ENCODE data around the gene RASGRP2.

RASGRP2 gene

GRCh38 chr11:64788321-64789215 lies 44.6 kb upstream of the RASGRP2 start:
- no peak for DNase-seq (ENCODE audit: low read depth)
- TF ChIP-seq, protein P1, sequence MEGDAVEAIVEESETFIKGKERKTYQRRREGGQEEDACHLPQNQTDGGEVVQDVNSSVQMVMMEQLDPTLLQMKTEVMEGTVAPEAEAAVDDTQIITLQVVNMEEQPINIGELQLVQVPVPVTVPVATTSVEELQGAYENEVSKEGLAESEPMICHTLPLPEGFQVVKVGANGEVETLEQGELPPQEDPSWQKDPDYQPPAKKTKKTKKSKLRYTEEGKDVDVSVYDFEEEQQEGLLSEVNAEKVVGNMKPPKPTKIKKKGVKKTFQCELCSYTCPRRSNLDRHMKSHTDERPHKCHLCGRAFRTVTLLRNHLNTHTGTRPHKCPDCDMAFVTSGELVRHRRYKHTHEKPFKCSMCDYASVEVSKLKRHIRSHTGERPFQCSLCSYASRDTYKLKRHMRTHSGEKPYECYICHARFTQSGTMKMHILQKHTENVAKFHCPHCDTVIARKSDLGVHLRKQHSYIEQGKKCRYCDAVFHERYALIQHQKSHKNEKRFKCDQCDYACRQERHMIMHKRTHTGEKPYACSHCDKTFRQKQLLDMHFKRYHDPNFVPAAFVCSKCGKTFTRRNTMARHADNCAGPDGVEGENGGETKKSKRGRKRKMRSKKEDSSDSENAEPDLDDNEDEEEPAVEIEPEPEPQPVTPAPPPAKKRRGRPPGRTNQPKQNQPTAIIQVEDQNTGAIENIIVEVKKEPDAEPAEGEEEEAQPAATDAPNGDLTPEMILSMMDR (IDR thresholded peaks at IDR 0.05; ENCODE audit: low read depth, low read length, missing control alignments), result no peak
- in situ Hi-C loops (cut with HindIII; ENCODE audit: low sequenced_read_pairs), result no loop called here
- H3K4me3 ChIP-seq (ENCODE audit: low read depth, low read length), result no peak overlapping the region

GRCh38 chr11:64787526-64788320 lies 43.8 kb upstream of the RASGRP2 start:
- no peak overlapping the region for H3K4me3 ChIP-seq (ENCODE audit: low read depth, low read length)
- in situ Hi-C loops (cut with HindIII; ENCODE audit: low sequenced_read_pairs), result no loop called here
- no peak for DNase-seq (ENCODE audit: low read depth)
- TF ChIP-seq, protein P1 (IDR thresholded peaks at IDR 0.05; ENCODE audit: low read depth, low read length, missing control alignments), result peak; percentile 91

DNA sequence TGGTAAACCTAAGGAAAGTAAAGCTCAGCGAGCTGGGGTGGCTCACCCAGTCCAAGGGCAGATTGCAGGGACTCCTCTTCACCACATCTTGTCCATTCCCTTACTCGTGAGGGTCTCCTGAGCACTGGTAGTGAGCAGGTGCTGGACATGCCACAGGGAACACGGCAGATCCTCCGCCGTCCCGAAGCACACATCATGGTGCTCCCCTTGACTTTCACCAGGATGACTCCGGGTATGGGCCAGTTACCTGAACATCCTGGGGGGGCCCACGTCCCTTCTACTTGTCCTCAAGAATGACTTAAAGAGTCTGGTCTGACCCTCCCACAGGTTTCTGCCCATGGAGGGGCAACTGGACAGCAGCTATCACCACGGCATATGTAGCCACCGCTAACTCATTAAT lies 42.4 kb upstream of the RASGRP2 start:
- TF ChIP-seq, protein P1 (IDR thresholded peaks at IDR 0.05; ENCODE audit: low read depth, low read length, missing control alignments), result no peak
- DNase-seq (ENCODE audit: low read depth), result no peak
- in situ Hi-C loops (cut with HindIII; ENCODE audit: low sequenced_read_pairs), result no loop called here
- H3K4me3 ChIP-seq (ENCODE audit: low read depth, low read length), result no peak overlapping the region

DNA sequence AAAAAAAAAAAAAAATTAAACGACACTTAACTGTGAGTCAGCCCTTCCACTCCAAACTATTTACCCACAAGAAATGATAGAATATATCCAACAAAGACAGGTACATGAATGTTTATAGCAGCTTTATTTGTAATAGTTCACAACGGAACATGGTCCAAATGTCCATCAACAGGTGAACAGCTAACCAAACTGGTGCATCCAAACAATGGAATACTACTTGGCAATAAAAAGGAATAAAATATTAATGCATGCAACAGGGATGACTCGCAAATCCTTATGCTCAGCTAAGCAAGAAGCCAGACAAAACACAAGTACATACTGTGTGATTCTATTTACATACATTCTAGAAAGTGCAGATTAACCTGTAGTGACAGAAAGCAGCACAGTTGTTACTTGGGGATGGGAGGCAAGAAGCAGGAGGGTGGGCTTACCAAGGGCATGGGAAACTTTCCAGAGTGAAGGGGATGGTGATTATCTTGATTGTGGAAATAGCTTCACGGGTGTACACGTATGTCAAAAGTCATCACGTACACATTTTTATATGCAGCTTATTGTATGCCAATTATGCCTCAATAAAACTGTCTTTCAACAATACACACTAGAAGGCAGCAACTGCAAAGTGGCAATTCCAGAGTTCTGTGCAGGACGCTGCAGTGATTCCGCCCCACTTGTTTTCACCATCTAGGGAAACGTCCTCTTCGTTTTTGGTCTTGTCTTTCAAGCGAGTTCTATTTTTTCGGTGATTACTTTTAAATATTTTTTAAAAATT lies 41.1 kb upstream of the RASGRP2 start:
- in situ Hi-C loops (cut with HindIII; ENCODE audit: low sequenced_read_pairs), result no loop called here
- TF ChIP-seq, protein P1 (IDR thresholded peaks at IDR 0.05; ENCODE audit: low read depth, low read length, missing control alignments), result no peak
- no peak for DNase-seq (ENCODE audit: low read depth)
- no peak overlapping the region for H3K4me3 ChIP-seq (ENCODE audit: low read depth, low read length)

GRCh38 chr11:64778473-64779298 lies 34.7 kb upstream of the RASGRP2 start, which contains the start of gene SF1:
Gene SF1, minus strand, starts transcription at chr11:64778542. Its CDS starts 150 bp downstream, at chr11:64778392.
- DNase-seq (ENCODE audit: low read depth), result peak; percentile 100
- peak within 1 kb of the TSS; percentile 64 for H3K4me3 ChIP-seq (ENCODE audit: low read depth, low read length)
- TF ChIP-seq, protein P1 (IDR thresholded peaks at IDR 0.05; ENCODE audit: low read depth, low read length, missing control alignments), result no peak
- in situ Hi-C loops (cut with HindIII; ENCODE audit: low sequenced_read_pairs), result loop anchor here (10.0 kb wide), 1 partner anchor 64 kb away; no protein-coding TSS in a partner anchor

All from astrocyte of the cerebellum (primary cell).